ENCODE data around the gene RIN1. TPM values are rescaled to one million over a fixed set of nuclear protein-coding genes. Genes with fewer than 3 reads are reported as not detected.
"Not testable (repeated sequence)": the region's sequence is repeated elsewhere in the genome, so short reads cannot be mapped to it uniquely, and the experiment has no call there.

The RIN1 gene
- total and polyA plus RNA-seq, 2 donors (not counting 1 experiment from before 2014, with no cell fraction given) = 0.72 to 1.7 TPM

DNA sequence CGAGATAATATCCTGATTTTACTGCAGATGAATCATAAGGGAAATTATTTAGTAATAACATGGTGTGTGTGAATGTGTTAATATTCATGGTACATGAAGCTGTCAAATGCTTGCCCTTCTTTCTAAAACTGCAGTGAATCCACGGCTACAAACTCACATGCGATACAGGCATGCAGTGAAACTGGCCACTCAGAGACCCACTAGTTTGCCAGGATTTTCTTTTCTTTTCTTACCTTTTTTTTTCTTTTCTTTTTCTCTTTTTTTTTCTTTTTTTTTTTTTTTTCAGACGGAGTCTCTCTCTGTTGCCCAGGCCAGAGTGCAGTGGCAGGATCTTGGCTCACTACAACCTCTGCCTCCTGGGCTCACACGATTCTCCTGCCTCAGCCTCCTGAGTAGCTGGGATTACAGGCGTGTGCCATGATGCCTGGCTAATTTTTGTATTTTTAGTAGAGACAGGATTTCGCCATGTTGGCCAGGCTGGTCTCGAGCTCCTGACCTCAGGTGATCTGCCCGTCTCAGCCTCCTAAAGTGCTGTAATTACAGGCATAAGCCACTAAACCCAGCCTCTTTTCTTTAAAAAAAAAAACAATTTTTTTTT lies 37.6 kb upstream of the RIN1 start:
- H3K27ac ChIP-seq (ENCODE audit: low read length in 2 of 2); H3K27me3 ChIP-seq (replicated peaks in 1 of 4; ENCODE audit: control extremely low read depth in 1 of 4, control insufficient read depth in 3 of 4, insufficient read depth in 4 of 4, low read length in 3 of 4); DNase-seq; H3K4me3 Mint-ChIP-seq; H4K20me1 ChIP-seq (ENCODE audit: control insufficient read depth, insufficient read depth, low read length, poor library complexity, severe bottlenecking); H3K36me3 ChIP-seq (replicated peaks in 1 of 2; ENCODE audit: control extremely low read depth in 1 of 2, control insufficient read depth in 1 of 2, extremely low read depth in 1 of 2, insufficient read depth in 2 of 2, low read length in 1 of 2); H3K4me3 ChIP-seq (ENCODE audit: control extremely low read depth in 1 of 5, extremely low read depth in 1 of 5, insufficient read depth in 1 of 5, low read depth in 2 of 5, low read length in 4 of 5); H2AFZ ChIP-seq (ENCODE audit: insufficient read depth, low read depth, low read length, poor library complexity, severe bottlenecking); H3K27me3 Mint-ChIP-seq; H3K4me2 ChIP-seq (replicated peaks; ENCODE audit: low read depth, low read length, poor library complexity, severe bottlenecking); H3K79me2 ChIP-seq (ENCODE audit: control insufficient read depth, insufficient read depth, low read length); H3K9ac ChIP-seq (ENCODE audit: low read length); ATAC-seq (ENCODE audit: low read depth); H3K9me3 ChIP-seq (ENCODE audit: control extremely low read depth in 1 of 3, control insufficient read depth in 2 of 3, insufficient read depth in 1 of 3, low read length in 2 of 3); H3K27ac Mint-ChIP-seq; H3K9me3 Mint-ChIP-seq (ENCODE audit: insufficient read depth): not testable (repeated sequence)
- ChIA-PET CTCF (interaction anchor here (0.8 to 4.2 kb wide), 6 partner anchors 8 to 380 kb away, joined by 3 to 29 read pairs (median 4); no protein-coding TSS in a partner anchor), POLR2A (interaction anchor here (0.6 kb wide), 1 partner anchor 1685 kb away, joined by 3 read pairs; no protein-coding TSS in a partner anchor)
- peaks cover 10% of the 10 kb centered on the region for H3K4me1 Mint-ChIP-seq
- intact Hi-C loops (cut with micrococcal nuclease) = loop anchor here (2.0 to 5.0 kb wide), 2 partner anchors 13 to 86 kb away; partner anchors contain the start of gene YIF1A
- WGBS (ENCODE audit: insufficient coverage) = 88% methylated on average over 3 of the region's 9 CpGs
- H3K4me1 ChIP-seq (ENCODE audit: control insufficient read depth in 2 of 2, insufficient read depth in 2 of 2, low read length in 2 of 2) = peaks cover 9 to 15% of the 10 kb centered on the region in 2 donors

GRCh38 chr11:66373265-66373664 lies 37.0 kb upstream of the RIN1 start:
- no peaks in the 10 kb centered on the region for H3K36me3 ChIP-seq (replicated peaks in 1 of 2; ENCODE audit: control extremely low read depth in 1 of 2, control insufficient read depth in 1 of 2, extremely low read depth in 1 of 2, insufficient read depth in 2 of 2, low read length in 1 of 2)
- DNase-seq = no peak
- intact Hi-C loops (cut with micrococcal nuclease) = loop anchor here (2.0 to 5.0 kb wide), 2 partner anchors 14 to 86 kb away; partner anchors contain the start of gene YIF1A
- H2AFZ ChIP-seq (ENCODE audit: insufficient read depth, low read depth, low read length, poor library complexity, severe bottlenecking) = no peak overlapping the region
- H3K4me3 ChIP-seq (ENCODE audit: control extremely low read depth in 1 of 5, extremely low read depth in 1 of 5, insufficient read depth in 1 of 5, low read depth in 2 of 5, low read length in 4 of 5) = no peak overlapping the region
- WGBS (ENCODE audit: insufficient coverage) = 86% methylated on average over 2 of the region's 5 CpGs
- peaks cover 9 to 15% of the 10 kb centered on the region in 2 donors for H3K4me1 ChIP-seq (ENCODE audit: control insufficient read depth in 2 of 2, insufficient read depth in 2 of 2, low read length in 2 of 2)
- no peaks in the 10 kb centered on the region for H3K9me3 Mint-ChIP-seq (ENCODE audit: insufficient read depth)
- H3K27ac ChIP-seq (ENCODE audit: low read length in 2 of 2) = no peak overlapping the region
- ChIA-PET POLR2A (no interaction called here), CTCF (interaction anchor here (0.8 to 4.2 kb wide), 4 partner anchors 9 to 381 kb away, joined by 3 to 29 read pairs (median 5); no protein-coding TSS in a partner anchor)
- ATAC-seq (ENCODE audit: low read depth) = no peak
- H3K4me1 Mint-ChIP-seq = peaks cover 10% of the 10 kb centered on the region
- H3K4me3 Mint-ChIP-seq = peak overlapping the region; percentile 34
- no peak for TF ChIP-seq EZH2 (IDR thresholded peaks at IDR 0.05; ENCODE audit: borderline replicate concordance, insufficient read depth, low read depth, low read length, poor library complexity, severe bottlenecking)
- TF ChIP-seq CTCF (IDR thresholded peaks at IDR 0.05) = no peak
- H3K79me2 ChIP-seq (ENCODE audit: control insufficient read depth, insufficient read depth, low read length) = no peaks in the 10 kb centered on the region
- peaks cover 5% of the 10 kb centered on the region for H3K27me3 Mint-ChIP-seq
- no peak overlapping the region for H3K9ac ChIP-seq (ENCODE audit: low read length)
- peaks cover 0 to 10% (median 0%) of the 10 kb centered on the region in 3 donors for H3K9me3 ChIP-seq (ENCODE audit: control extremely low read depth in 1 of 3, control insufficient read depth in 2 of 3, insufficient read depth in 1 of 3, low read length in 2 of 3)
- peak overlapping the region; percentile 53 for H3K27ac Mint-ChIP-seq
- no peak overlapping the region for H3K4me2 ChIP-seq (replicated peaks; ENCODE audit: low read depth, low read length, poor library complexity, severe bottlenecking)
- no peaks in the 10 kb centered on the region for H4K20me1 ChIP-seq (ENCODE audit: control insufficient read depth, insufficient read depth, low read length, poor library complexity, severe bottlenecking)
- peaks cover 0 to 3% (median 0%) of the 10 kb centered on the region in 4 experiments for H3K27me3 ChIP-seq (replicated peaks in 1 of 4; ENCODE audit: control extremely low read depth in 1 of 4, control insufficient read depth in 3 of 4, insufficient read depth in 4 of 4, low read length in 3 of 4)
